Measurements from ENCODE around the gene ADGRF5.

Gene ADGRF5

DNA sequence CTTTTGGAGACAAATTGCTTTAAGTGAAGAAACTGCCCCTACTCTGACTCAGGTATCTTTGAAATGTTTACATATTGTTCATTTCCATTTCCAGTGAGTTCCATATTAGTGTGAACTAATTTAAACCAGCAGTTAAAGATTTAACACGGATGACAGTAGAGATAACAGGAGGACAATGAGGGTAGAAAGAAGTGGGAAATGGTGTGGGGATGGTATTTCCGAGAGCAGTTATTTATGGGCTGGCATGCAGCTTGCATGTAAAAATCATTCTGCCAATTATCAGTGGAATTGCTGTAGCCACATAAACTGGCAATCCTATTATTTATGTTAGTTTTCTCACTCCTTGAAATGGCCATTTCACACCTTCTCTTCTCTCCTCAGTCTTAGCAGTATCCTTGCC, 8.6 kb upstream of the ADGRF5 start:
- DNase-seq (ENCODE audit: low read depth) = no peak

GRCh38 chr6:46927066-46927465, 5.3 kb upstream of the ADGRF5 start:
- DNase-seq (ENCODE audit: low read depth) = no peak

- no peak for DNase-seq (ENCODE audit: low read depth)
Measured at GRCh38 chr6:46926481-46926880, 4.7 kb upstream of the ADGRF5 start.

GRCh38 chr6:46925563-46926253, 4.0 kb upstream of the ADGRF5 start:
- no peak for DNase-seq (ENCODE audit: low read depth)

- no peak for DNase-seq (ENCODE audit: low read depth)
Measured at GRCh38 chr6:46923476-46923875, 1.7 kb upstream of the ADGRF5 start.

DNA sequence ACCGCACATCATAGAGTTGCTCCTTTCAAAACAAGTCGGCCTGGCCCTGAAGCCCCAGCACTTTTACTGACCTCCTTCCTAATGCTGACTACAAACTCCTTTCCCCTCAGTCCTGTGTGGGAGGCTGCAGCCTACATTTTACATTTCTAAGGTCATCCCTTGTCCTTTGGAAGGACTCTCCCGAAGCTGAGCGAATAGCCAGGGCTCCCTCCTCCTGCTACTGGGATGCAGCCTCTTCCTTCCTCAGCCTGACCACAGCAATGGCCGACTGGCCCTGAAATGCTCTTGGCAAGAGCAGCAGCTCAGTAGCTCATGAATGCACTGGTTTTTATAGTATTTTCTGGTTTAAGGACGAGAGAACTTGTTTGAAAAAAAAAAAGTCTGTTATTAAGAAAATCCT, 679 bp downstream of the ADGRF5 start:
- no peak for DNase-seq (ENCODE audit: low read depth)

- no peak for DNase-seq (ENCODE audit: low read depth)
Measured at GRCh38 chr6:46918806-46919205, 2.9 kb downstream of the ADGRF5 start.

DNA sequence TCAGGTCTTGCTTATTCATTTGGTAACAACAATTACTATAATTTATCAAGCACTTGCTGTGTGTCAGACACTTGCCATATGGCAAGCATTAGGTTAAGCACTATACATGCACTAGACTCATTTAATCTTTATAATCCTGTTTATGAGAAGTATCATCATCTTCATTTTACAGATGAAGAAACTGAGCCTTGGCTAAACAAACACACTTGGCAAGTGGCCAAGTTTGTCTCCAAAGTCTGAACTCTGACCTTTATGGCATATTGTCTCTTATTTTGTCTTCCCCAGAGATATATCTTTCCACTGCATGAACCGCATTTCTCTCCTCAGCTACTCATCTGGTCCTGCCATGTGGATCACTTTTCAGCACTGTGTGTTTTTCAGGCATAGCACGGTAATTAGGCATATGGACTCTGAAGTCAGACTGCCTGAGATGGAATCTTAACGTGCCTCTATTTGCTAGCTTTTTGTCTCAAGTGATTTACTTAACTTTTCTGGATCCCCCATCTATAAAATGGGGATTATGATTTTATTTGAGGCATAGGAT, 4.7 kb downstream of the ADGRF5 start:
- no peak for DNase-seq (ENCODE audit: low read depth)

- DNase-seq (ENCODE audit: low read depth) = no peak
Measured at GRCh38 chr6:46915866-46916265, 5.9 kb downstream of the ADGRF5 start.

GRCh38 chr6:46915380-46915779, 6.4 kb downstream of the ADGRF5 start:
- DNase-seq (ENCODE audit: low read depth) = no peak

- no peak for DNase-seq (ENCODE audit: low read depth)
Measured at GRCh38 chr6:46914279-46914810, 7.4 kb downstream of the ADGRF5 start.

DNA sequence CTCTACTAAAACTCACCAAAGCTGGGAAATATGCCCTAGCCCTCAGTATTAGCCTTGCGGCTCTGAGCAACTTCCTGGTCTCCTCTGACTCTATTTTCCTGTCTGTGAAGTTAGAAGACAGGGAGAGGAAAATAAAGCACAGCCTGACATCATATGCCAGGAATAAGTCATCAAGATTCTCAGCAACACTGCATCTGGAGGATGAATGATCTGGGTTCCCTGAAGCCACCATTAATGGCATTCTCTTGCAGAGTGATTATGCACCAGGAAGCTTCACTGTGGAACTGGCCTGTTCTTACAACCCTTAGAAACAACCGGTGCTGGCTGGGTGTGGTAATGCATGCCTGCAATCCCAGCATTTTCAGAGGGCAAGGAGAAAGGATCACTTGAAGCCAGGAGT, 12.4 kb downstream of the ADGRF5 start:
- DNase-seq (ENCODE audit: low read depth) = no peak

DNA sequence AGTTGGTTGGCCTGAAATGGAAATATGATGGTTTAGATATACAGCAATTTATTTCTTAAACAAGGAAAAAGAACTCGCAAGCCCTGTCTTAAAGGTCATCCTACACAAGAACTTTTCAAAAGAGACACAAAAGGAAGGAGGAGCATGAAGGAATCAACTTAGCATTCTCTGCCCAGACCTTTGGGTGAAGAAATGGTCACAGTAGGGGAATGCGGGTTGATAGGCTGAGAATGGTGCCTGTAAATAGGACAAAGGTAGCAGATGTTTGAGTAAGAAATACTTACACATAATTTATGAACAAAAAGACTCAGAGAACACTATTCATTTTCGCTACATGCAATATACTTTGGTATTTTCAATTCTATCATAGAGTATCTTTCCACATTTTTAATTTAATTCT, 15.0 kb downstream of the ADGRF5 start:
- no peak for DNase-seq (ENCODE audit: low read depth)

DNA sequence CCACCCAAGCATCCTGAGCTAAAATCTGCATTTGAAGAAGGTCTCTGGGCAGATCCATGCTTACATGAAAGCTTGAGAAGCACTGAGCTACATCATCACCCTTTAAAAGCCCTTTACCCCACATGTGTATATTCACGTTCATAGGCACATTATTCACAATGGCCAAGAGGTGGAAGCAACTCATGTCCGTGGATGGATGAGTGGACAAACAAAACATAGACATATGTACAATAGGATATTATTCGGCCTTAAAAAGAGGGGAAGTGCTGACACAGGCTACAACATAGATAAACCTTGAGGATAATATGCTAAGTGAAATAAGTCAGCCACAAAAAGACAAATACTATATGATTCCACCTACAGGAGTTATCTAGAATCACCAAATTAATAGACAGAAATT, 17.6 kb downstream of the ADGRF5 start:
- DNase-seq (ENCODE audit: low read depth) = no peak

- no peak for DNase-seq (ENCODE audit: low read depth)
Measured at GRCh38 chr6:46903175-46903574, 18.6 kb downstream of the ADGRF5 start.

GRCh38 chr6:46901882-46902314, 19.8 kb downstream of the ADGRF5 start:
- no peak for DNase-seq (ENCODE audit: low read depth)

- no peak for DNase-seq (ENCODE audit: low read depth)
Measured at GRCh38 chr6:46900266-46900665, 21.5 kb downstream of the ADGRF5 start.

DNA sequence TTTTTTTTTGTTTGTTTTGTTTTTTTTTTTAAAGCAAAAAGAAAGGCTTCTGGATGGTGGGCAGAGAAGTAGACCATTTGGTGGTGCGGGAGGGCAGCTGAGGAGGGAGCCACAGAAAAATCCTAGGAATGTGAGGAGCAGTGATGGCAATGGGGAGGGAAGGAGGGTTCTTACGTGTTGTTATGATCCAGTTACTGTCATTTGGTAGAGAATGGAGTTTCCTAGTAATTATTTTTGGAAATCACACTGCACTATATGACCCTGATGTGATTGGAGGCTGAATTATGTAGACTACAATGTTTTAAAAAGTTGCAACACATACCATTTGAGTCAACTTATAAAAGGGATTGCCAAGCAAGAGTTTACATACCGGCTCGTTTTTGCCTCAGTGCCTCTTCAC, 22.1 kb downstream of the ADGRF5 start:
- DNase-seq (ENCODE audit: low read depth) = no peak

- DNase-seq (ENCODE audit: low read depth) = no peak
Measured at GRCh38 chr6:46898006-46898405, 23.7 kb downstream of the ADGRF5 start.

DNA sequence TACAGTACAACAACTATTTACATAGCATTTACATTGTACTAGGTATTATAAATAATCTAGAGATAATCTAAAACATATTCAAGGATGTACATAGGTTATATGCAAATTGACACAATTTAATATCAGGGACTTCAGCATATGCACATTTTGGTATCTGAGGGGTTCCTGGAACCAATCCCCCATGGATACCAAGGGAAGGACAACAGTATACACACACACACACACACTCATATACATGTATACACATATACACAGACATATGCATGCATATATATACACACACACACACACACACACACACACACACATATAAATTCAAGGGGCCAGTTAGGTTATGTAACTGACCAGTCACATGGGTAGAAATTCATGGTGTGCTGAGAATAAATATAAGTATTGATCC, 24.9 kb downstream of the ADGRF5 start:
- DNase-seq (ENCODE audit: low read depth) = no peak

DNA sequence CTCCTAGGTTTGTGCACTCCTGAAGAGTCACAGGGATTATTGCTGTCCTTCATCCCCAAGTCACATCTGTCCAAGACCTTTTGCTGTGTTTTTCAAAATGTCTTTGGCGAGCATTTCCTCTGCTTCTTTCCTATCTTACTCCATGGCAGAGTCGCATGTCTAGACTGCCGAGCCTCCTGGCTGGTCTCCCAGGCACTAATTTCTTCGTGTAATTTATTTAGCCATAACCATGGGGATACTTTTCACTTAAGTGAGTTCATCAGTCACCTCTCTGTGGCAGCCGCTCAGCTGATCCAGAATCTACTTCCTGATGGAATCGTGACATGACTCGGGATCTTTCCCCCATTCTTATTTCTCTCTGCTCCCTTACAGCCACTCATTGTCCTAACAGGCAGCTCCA, 25.8 kb downstream of the ADGRF5 start:
- DNase-seq (ENCODE audit: low read depth) = no peak

- no peak for DNase-seq (ENCODE audit: low read depth)
Measured at GRCh38 chr6:46894433-46894832, 27.3 kb downstream of the ADGRF5 start.

DNA sequence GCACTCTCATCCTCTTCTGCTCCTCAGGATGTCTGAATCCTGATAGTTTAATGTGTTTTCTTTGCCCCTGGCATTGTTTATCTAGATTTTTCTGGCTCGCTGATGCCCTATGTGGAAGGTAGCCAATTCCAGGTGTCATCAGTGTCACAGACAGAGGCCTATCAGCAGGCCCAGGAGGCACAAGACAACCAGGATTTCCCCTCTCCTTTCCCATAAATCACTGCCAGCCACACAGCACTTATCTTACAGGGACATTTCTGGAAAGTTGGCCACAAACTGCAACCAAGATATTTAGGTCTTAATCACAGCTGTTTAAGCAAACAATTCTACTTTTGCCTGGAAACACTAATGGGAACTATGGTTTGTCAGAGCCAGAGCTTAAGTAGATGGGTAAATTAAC, 28.1 kb downstream of the ADGRF5 start:
- no peak for DNase-seq (ENCODE audit: low read depth)

- DNase-seq (ENCODE audit: low read depth) = no peak
Measured at GRCh38 chr6:46891252-46891795, 30.4 kb downstream of the ADGRF5 start.
